Activated naive CD4-positive, alpha-beta T cell treated with anti-CD3 and anti-CD28 coated beads, Interleukin-2, amount 50 U/mL, for 16 hours (primary cell): ENCODE data around the gene ACY1.
"Not testable (repeated sequence)": the region's sequence is repeated elsewhere in the genome, so short reads cannot be mapped to it uniquely, and the experiment has no call there.

ENCODE experiments used
- DNase-seq: peaks from one replicate; pipeline ENCODE4 v3.0.0-alpha.2; 2020

The ACY1 gene

DNA sequence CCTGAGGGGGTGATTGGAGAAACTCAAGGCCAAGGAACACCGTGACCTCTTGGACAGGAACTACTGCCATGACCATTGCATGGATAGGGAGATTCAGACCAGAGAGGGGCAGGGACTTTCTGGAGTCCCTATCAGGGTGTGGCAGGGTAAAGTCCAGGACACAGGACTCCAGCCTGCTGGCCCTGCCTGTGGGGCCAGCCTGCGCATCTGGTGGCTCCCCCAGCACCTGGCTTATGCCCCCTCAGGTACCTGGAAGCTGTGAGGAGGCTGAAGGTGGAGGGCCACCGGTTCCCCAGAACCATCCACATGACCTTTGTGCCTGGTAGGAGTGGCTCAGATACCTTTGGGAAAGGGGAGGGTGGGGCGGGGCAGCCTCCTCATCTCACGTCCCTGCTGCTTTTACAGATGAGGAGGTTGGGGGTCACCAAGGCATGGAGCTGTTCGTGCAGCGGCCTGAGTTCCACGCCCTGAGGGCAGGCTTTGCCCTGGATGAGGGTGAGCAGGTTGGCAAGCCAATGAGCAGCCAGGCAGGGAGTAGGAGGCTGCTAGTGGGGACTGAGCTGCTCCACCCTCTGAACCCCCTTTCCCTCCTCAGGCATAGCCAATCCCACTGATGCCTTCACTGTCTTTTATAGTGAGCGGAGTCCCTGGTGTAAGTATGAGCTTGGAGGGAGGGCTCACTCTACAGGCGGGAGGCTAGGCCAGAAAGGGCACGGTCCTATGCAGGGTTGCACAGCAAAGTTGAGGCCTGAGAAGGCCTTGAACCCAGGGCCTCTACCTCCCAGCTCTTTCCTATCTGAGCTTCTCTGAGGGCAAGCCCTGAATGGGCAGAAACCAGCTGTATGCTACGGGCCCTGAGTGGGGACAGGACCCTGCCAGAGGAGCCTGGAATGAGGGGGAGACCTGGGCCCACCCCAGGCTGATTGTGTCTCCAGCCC lies 2.9 kb downstream of the ACY1 start:
- DNase-seq, result no peak

DNA sequence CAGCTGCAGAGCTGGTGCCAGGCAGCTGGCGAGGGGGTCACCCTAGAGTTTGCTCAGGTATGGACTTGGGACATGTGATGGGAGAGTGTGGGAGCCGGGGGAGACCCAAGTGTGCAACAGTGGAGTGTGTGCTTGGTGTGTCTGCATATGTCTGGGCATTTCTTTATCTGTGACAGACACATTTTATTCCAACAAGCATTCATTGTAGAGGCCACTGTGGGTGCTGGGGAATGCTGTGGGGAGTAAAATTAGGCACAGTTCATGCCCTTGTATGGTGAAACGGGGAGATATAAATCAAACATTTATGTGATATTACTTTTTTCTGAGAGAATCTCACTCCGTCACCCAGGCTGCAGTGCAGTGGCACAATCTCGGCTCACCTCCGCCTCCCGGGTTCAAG lies 4.2 kb downstream of the ACY1 start:
- no peak for DNase-seq

DNA sequence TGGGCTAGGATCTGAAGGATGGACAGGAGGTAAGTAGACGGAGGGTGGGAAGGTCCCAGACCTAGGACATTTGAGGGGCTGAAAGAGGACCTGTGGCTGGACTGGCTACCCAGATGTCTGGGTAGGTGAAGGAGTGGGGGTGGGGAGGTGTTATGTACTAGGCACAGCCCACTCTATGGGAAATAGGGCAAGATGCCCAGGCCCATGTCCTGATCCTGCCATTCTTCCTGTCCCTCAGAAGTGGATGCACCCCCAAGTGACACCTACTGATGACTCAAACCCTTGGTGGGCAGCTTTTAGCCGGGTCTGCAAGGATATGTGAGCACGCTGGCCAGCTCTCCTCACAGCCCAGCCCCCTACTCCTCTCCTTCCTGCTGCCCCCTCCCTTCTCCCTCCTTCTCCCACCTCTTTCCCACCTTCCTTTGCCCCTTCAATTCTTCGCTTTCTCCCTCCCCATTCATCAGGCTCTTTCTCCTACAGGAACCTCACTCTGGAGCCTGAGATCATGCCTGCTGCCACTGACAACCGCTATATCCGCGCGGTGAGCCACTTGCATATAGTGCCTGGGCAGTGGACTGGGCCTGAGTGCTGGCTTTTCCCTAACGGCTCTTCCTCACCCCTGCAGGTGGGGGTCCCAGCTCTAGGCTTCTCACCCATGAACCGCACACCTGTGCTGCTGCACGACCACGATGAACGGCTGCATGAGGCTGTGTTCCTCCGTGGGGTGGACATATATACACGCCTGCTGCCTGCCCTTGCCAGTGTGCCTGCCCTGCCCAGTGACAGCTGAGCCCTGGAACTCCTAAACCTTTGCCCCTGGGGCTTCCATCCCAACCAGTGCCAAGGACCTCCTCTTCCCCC lies 5.2 kb downstream of the ACY1 start:
- no peak for DNase-seq

DNA sequence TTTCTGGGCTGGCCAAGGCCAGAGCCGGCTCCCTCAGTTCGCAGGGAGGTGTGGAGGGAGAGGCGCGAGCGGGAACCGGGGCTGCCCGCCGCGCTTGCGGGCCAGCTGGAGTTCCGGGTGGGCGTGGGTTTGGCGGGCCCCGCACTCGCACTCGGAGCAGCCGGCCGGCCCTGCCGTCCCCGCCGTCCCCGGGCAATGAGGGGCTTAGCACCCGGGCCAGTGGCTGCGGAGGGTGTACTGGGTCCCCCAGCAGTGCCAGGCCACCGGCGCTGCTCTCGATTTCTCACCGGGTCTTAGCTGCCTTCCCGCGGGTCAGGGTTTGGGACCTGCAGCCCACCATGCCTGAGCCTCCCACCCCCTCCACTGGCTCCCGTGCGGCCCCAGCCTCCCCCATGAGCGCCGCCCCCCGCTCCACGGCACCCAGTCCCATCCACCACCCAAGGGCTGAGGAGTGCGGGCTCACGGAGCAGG lies 7.2 kb downstream of the ACY1 start:
- not testable (repeated sequence) for DNase-seq

DNA sequence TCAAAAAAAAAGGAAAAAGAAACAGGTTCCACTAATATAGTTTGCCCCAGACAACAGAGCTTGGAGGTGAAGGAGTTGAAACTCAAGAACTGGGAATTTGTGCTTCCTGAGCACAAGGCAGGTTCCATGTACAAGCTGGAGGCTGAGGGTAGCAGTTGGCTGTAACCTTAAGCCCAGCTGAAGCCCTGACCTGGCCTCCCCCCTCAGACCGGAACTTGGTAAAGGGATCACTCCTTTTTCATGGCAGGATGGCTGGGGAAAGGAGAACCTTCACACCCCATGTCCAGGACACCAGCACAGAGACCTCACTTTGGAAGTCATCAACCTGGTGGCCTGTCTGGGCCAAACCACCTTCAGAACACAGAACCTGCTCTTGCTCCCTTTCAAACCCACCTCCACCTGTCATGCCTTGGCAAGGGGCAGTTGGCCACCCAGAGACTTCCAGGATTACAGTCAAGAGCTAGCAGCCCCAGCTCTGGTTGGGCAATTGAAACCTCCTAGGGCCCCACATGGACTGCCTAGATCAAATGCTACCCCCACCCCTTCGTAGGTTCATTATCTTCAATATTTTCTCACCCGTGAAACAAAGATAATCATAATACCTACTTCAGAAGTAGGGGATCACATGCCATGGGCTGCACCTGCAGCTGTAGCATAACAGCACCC lies 8.8 kb downstream of the ACY1 start:
- no peak for DNase-seq

DNA sequence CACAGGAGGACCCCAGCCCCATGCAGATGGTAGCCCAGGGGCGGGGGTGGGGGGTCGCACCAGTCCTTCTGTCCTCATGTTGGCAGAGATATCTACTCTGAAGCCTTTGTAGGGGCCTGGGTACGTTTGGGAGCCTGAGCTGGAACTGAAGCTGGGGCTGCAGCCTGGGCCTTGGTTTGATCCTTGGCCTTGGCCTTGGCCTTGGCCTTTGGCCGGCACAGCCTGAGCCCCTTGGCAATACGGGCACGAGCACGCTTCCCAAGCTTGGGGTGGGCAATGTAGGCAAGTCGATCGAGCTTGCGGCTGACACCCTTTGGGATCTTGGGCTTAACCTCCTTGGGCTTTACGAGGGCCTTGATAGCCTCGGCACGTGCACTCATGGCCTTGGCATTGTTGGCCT lies 10.3 kb downstream of the ACY1 start:
- not testable (repeated sequence) for DNase-seq

DNA sequence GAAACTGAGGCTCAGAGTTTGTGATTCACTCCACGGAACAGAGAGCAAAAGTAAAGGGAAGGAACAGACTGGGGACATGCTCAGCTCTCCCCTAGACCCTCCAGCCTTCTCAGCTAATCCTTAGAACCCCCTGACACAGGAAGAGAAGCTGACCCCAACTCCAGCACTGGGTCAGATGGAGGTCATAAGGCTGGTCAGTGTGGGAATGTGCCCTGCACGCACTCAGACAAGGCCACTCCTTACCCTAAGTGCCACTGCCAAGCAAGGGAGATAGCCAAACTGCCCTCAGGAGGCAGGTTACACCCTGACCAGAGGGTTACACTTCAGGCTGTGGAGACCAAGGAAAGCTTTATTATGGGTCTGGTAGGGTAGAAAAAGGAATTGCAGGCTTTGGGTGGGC lies 11.2 kb downstream of the ACY1 start:
- DNase-seq, result no peak

DNA sequence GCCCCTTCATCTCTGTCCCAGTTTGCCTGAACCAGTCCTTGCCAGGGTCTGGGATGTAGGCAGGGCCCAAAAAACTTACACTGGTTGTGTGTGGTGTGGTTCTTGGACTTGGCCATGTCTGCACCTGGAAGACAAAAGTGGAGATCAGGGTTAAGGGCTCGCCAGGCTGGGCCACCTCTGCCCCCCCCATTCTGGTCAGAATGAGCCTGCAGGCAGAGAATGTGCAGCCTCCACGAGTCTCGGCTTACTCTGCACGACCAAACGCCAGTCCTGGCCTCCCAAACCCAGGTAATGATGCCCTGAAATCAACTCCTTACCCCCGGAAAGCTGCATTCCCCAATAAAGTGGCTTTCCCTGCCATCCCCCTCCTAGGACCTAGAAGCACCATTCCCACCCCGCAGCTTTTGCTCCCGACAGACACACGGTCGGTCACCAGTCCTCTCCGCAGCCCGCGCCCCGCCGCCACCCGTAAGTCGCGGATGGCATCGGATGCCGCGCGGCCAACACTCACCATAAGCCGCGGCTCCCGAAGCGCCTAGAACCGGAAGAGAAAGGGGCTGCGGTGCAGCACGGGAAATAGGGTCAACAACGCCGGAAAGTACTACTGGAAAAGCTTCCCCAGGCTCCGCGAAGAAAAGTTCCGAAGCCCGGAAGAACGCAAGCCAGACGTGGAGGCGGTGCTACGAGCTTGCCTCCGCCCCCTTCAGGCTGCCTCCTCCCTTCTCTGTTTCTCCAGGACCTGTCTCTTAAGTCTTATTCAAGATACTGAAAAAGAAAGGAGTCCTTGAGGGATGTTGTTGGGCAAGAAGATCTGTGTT lies 12.2 kb downstream of the ACY1 start, which contains the start of gene RPL29:
RPL29 (minus strand) TSS at position 550 of the 818 bp plus-strand sequence; CDS start at position 116, 434 bp downstream.
- peak; percentile 92 for DNase-seq

DNA sequence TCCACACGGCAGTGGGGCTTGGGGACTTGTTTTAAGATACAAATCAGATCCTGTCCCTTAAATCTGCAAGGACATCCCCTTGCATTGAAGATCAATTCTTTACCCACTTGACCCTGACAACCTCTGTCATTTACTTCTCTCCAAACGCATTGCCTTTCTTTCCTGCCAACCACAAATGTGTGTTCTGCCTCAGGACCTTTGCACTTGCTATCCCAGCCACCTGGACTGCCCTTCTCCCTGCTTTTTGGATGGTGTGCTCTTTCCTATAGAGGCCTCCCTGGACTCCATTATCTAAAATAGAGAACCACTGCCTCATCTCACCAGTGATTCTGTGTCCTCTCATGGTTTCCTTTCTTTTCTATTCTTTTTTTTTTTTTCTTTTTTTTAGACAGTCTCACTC lies 13.8 kb downstream of the ACY1 start:
- DNase-seq, result no peak

DNA sequence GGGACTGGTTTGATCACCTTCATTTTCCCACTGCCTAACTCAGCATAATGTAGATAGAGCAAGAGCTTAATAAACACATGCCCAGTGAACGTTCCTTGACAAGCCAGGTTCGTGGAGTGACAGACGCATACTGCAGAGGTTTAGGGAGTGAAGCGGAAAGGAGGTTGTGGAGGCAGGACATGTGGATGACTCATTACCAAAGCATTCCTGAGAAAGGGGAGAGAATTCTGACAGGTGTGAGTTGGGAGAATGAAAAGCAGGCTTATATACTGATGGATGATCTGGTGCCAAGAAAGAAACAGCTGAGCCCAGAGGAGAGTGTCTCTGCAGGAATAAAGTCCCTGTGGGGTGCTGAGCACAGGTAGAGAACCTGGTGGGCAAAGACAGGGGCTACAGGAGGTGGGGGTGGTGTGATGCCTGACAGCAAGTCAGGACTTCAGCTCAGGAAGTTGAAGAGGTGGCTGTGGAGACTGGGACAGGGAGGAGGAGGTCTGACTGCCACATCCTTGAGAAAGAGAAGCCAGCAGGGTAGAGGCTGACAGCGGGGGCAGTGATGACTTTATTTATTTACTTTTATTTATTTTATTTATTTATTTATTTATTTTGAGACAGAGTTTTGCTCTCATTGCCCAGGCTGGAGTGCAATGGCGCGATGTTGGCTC lies 14.7 kb downstream of the ACY1 start:
- no peak for DNase-seq

DNA sequence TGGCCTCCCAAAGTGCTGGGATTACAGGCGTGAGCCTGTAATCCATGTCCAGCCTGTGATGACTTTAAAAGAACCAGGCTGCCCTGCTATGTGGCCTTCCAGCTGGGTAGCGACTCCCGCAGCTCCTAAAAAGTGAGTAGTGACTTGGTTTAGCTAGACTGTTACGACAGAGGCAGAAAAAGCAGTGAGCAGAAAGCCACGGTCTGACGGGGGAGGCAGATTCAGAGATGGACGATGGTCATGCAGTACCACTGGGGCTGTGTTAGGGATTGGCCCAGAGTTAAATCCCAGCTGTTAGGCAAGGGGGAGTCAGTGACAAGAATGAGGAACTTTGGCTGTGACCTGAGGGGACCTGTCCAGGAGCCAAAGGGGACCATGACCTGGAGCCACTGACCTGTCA lies 15.4 kb downstream of the ACY1 start:
- no peak for DNase-seq

DNA sequence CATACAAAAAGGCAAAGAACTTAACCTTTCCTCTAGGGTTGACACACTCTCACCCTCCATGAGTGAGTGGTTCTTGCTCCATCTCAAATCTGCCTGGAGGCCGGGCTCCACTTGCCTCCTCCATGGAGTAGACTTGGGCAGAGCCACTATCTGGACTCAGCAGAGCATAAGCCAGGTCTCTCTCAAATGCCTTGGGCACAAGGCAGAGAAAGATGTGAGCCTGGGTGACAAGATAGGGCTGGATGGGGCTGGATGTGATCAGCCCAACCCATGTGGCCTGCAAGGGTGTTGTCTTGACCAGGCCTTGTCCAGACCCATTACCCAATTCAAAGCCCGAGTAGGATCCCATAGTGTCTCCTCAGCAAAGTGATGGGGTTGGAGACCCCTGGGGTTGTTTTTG lies 16.5 kb downstream of the ACY1 start:
- no peak for DNase-seq

DNA sequence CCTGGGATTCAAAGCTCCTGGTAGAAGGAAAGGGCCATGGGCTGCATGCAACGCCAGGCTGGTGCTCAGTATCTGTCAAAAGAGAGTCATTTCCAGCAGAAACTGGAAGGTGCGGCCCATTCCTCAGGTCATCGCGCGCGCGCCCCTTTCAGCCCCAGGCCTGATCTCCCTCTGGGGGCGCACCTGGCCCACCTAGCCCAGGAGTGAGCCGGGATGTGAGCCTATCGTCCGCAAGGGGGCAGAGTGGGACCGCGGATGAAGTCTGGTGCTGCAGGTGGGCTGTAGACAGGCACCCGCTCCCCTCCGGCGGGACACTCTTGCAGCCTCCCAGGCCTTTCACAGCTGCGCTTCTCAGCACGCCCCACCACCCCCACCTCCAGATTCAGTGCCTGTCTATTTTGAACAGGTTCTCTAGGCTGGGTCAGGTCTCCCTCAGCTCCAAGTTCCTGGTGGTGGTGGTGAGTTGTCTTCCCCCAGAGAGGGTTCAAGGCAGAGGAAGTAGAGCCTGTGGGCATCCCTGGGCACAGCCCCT lies 18.2 kb downstream of the ACY1 start:
- peak; percentile 87 for DNase-seq

DNA sequence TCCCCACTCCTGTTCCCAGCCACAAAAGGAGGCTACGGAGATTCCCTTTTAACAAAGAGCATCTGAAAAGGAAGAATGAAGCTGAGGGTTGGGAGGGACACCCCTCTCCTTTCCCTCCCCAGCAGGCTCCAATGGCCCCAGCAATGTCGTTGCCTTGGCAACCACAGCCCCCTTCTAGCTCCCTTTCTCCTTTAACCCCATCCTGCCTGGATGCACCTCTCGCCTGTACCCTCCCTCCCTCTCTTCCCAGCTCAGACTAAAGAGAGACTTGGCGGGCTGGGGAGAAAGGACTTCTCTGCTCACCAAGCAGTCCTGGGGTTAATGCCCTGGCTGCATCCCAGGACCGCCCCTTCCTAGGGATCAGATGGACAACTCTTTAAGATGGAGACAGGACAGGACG lies 19.4 kb downstream of the ACY1 start:
- no peak for DNase-seq

DNA sequence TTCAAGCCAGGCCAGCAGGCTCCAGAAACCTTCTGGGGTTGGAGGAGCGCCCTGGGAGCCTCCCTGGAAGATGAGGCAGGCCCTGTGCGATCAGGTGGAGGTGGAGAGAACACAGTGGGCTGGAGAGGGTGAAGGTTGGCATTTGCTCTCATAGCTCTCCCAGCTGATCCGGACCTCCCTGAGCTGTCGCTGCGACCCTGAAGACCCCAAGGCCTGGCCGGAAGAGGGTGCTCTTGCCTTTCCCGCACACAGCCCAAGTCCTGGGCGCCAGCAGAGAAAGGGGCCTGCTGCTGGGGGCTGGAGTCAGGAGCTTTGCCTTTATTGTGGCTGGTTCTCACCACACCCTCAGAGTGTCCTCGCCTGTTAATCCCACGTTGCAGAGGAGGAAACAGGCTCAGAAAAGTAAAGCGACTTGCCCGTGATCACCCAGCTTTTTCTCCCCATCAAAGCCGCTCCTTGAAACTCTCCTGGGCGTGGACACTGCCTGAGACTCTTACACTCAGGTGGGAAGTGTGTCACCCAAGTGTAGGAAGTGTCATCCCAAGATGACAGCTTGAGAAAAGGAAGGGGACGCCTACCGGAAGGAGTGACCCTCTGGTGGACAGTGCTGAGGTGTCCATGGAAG lies 20.9 kb downstream of the ACY1 start:
- no peak for DNase-seq

DNA sequence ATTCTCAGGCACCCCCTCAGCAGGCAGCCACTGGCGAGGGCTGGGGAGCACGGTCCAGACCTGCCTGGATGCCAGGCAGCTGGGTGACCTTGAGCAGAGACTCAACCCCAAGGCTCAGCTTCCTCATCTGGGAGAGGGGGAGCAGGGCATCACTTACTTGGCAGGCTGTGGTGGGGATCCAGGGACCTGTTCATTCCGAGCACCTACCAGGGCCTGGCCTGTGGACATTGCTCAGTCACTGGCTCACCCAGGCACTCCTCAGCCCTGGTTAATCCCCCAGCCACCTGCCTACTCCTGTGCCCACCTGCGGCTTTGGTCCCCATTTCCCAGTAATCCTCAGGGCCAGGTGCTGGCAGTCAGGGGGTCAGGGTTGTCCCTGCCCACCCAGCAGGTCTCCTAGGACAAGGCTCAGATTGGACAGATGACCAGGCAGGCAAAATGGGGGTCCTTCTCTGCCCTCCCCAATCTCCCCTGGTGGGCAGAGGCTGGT lies 21.6 kb downstream of the ACY1 start:
- DNase-seq, result no peak

DNA sequence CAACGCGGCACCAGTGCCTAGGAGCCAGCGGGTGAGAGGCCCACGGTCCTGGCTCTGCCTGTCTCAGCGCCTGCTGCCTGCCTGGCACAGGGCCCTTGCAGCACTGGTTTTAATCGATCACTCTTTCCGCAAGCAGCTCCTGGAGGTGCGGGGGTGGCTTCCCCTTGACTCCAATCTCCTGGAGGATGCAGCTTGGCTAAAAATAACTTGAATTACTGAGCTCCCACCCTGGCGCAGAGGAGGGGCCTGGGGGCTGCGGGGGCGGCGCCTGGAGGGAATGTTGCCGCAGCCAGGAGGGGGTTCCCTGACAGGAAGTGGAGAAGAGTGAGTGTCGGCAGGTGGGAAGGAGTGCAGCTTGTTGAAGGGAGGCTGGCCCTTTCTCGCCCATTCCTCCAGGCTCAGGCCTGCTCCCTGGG lies 22.2 kb downstream of the ACY1 start:
- DNase-seq, result no peak

DNA sequence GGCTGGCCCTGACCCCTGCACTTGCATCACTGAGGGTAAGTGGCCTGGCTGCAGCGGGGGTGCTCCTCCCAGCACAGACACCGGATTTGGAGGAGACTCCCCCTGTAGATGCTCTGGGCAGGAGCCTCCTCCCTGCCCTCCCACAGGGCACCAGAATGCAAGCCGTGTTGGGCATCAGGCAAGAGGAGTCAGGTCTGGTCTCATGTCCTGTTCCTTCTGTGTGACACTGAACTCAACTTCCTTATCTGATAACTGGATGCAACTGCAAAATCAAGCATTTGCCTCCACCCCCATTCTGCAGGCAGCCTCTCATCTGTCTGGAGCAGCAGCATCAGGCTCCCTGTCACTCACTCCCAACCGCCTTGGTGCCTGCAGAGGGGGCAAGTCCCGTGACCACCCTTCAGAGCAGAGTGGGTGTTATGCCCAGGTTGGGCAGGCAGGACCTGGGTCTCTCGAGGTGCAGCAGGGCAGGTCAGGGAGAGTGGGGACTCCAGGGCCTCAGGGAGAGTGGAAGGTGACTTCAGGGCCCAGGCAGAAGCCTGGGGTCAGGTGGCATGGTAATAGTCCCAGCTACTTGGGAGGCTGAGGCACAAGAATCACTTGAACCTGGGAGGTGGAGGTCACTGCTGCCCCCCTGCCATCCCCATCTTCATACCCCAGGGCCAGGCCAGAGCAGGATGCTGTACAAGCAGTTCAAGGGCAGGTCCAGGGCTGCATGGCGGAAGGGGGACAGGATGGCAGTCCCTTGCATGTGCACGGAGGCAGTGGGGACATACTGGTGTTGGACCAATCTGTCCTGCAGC lies 22.9 kb downstream of the ACY1 start:
- no peak for DNase-seq

DNA sequence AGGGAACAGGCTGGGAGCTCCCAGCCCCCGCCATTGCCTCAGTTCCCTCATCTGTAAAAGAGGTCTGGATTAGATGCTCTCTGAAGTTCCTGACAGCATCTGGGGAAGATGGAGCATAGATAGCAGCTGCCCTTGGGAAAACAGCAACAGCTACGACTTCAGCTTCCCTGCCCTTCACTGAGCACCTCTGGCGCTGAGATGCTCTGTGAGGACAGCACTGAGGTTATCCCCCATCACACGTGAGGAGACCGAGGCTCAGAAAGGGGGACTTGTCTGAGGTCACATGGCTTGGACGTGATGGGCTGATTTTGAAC lies 23.4 kb downstream of the ACY1 start:
- DNase-seq, result no peak

DNA sequence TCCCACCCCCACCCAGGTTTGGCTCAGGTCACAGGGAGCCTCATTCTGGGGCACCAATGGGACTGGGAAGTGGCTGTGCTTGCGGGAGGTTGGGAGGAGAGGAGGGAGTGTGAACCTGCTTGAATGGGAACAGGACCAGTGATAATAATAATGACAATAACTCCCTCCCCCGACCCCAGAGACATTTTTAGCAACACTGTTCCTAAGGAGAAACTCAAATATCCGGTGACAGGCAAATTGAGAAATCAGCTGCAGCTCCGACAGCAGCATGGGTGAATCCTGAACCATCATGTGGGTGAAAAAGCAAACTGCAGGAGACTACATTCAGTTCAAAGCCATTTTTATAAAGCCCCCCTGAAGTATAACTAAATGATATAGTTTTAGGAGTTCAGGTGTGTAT lies 24.0 kb downstream of the ACY1 start:
- DNase-seq, result no peak
